Right atrium auricular region (tissue), 2 donors: ENCODE measurements around the gene COQ2. TPM values are rescaled to one million over a fixed set of nuclear protein-coding genes. Genes with fewer than 3 reads are reported as not detected.

Experiments
- DNase-seq: peaks from one replicate; pipeline ENCODE4 v3.0.0-alpha.2; 2019; ENCODE audit warnings: low spot score
- H3K27ac ChIP-seq, 2 donors: fragments of 200-600 bp; sonication (generic); 1 replicate in 1 of 2; 2 replicates in 1 of 2; pipeline ENCODE4 v1.5.1; 2016 to 2019
- H3K27me3 ChIP-seq, 2 donors: fragments of 200-600 bp; sonication (generic); one replicate each; pipeline versions ENCODE4 v1.5.1 to v1.6.0; 2017 to 2019
- H3K36me3 ChIP-seq: fragments of 200-600 bp; sonication (generic); one replicate; pipeline ENCODE4 v1.5.1; 2016
- H3K4me1 ChIP-seq, 2 donors: fragments of 200-600 bp; sonication (generic); one replicate each; pipeline versions ENCODE4 v1.5.1 to v1.6.0; 2017 to 2019
- H3K4me3 ChIP-seq, 2 donors: fragments of 200-600 bp; sonication (generic); 1 replicate in 1 of 2; 2 replicates in 1 of 2; pipeline ENCODE4 v1.5.1; 2017 to 2019; ENCODE audit warnings: mild to moderate bottlenecking in 1 of 2, moderate library complexity in 1 of 2
- H3K9me3 ChIP-seq, 2 donors: fragments of 200-600 bp; sonication (generic); one replicate each; pipeline ENCODE4 v1.5.1; 2019
- total RNA-seq, 2 donors: library from RNA; depleted of rRNA; stranded (reverse); fragments of >200 nt; gene quantifications; one replicate each; pipeline ENCODE4 v1.1.0, GENCODE V29; 2016
- TF ChIP-seq, protein P1 (sequence below), 2 donors: fragments of 200-600 bp; sonication (generic); IDR thresholded peaks; one replicate each; pipeline ENCODE4 v1.5.1; 2019; ENCODE audit warnings: antibody characterized with exemption in 2 of 2

The COQ2 gene
- total RNA-seq, 2 donors from 2014 or later, result 12.0 to 15.1 TPM

DNA sequence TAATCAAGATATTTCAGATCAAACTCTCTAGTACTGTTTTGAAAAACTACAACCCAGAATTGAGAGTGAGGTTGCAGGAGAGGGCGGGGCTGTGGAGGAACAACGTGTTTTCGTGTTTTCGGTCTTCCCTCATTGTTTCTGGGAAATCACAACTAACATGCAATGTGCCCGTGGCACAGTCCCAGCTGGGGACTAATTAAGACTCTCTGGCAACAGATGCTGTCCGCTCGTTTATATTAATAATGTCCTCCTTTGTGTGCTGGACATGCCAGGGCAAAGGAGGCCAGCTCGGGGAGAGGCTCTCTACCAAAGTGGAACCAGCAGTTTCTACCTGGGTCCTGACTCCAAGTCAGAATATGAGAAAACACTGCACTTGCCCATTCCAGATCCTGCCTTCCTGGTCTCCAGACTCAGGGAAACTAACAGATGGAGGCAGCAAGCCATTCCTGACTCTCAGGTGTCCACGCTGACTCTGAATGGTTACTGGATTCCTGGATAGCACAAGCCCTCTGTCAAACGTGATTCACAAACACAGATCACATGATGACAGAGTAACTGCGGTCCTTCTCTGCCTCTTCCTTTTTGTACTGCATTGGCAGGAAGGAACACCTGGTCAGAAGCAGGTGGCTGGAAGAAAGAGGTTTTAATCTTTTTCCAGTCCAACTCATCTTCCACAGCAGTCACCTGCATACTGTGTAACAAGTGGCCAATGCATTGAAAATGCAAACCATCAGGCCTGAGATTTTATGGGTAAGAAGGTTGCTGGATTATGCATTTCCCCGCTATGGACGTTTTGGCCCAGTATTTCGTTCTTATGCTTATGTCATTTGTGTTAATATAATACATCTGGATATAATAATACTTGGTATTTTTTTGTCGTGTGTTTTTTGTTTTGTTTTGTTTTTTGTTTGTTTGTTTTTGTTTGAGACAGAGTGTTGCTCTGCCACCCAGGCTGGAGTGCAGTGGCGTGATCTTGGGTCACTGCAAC is 65.0 kb downstream of the COQ2 start:
- DNase-seq, result no peak
- TF ChIP-seq, protein P1, sequence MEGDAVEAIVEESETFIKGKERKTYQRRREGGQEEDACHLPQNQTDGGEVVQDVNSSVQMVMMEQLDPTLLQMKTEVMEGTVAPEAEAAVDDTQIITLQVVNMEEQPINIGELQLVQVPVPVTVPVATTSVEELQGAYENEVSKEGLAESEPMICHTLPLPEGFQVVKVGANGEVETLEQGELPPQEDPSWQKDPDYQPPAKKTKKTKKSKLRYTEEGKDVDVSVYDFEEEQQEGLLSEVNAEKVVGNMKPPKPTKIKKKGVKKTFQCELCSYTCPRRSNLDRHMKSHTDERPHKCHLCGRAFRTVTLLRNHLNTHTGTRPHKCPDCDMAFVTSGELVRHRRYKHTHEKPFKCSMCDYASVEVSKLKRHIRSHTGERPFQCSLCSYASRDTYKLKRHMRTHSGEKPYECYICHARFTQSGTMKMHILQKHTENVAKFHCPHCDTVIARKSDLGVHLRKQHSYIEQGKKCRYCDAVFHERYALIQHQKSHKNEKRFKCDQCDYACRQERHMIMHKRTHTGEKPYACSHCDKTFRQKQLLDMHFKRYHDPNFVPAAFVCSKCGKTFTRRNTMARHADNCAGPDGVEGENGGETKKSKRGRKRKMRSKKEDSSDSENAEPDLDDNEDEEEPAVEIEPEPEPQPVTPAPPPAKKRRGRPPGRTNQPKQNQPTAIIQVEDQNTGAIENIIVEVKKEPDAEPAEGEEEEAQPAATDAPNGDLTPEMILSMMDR (IDR thresholded peaks at IDR 0.05), result no peak
- Histone ChIP-seq H3K36me3 (no peaks in the 10 kb centered on the region), H3K4me1 (no peaks in the 10 kb centered on the region), H3K4me3 (no peak overlapping the region), H3K27me3 (no peaks in the 10 kb centered on the region), H3K27ac (no peak overlapping the region), H3K9me3 (no peaks in the 10 kb centered on the region)

DNA sequence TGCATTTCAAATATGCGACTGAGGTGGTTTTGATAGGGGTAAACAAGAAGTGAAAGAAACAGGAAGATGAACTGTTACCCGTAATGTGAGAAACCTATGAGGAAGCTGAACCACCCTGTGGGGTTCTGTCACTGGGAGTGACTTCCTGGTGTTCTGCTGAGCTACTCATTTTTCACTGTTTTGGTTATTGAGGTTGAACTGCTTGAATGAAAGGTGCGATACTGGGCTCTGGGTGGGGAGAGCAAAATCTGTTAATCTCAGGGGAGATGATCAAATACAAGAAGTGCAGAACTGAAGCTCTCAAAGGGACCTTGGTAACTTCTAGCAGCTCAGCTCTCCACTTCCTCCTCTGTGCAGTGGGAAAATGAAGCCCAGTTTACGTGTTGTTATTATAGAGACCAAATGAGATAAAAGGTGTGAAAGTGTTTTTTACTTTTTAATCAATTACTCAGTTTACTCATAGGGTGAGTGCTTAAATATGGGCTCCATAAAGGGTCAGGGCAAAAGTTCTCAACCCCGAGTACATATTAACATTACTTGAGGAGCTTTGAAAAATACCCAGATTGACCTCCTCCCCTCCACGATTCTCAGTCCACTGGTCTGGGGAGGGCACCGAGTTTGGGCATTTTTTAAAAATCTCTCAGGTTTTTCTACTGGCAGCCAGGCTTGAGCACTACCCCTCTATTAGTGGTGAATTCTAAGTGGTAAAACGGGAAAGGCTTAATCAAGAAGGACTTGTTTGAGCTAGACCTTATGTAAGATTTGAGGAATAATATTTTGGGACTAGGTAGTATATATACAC is 66.7 kb downstream of the COQ2 start:
- no peak overlapping the region for H3K27ac ChIP-seq

DNA sequence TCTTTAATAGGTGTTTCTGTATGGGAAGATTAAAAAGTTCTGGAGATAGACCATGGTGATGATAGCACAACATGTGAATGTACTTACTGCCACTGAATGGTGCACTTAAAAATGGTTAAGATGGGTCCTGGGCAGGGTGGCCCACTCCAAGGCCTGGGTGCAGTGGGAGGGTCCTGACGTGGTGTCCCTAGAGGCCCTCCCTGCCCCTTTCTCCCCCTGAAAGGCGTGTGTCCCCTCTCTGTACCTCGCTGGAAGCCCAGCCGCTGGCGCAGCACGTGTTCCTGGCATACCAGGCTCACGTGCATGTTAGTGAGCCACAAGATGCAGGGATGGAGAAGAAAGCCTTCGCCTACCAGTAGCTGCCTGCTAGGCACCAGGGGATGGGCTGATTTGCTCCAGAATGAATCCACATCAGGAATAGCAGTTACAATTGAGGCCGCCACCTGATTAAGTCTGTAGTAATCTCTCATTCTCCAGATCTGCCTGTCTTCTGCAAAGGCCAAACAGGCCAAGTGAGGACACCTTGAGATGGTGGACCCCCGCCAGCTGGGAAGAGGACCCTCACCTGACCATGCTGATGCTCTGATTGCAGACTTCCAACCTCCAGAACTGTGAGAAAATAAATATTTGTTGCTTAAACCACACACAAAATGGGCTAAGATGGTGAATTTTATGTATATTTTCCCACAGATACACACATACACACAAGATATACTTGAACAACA is 67.5 kb downstream of the COQ2 start:
- TF ChIP-seq, protein P1 (IDR thresholded peaks at IDR 0.05), result no peak
- H3K4me3 ChIP-seq, result no peak overlapping the region
- H3K9me3 ChIP-seq, result no peaks in the 10 kb centered on the region
- no peaks in the 10 kb centered on the region for H3K4me1 ChIP-seq
- H3K27me3 ChIP-seq, result no peaks in the 10 kb centered on the region
- no peaks in the 10 kb centered on the region for H3K36me3 ChIP-seq
- DNase-seq, result no peak
- H3K27ac ChIP-seq, result no peak overlapping the region

More for the DNA sequence above, 66.7 kb downstream of the COQ2 start:
- no peaks in the 10 kb centered on the region for H3K36me3 ChIP-seq
- H3K4me1 ChIP-seq, result no peaks in the 10 kb centered on the region
- H3K4me3 ChIP-seq, result no peak overlapping the region
- DNase-seq, result no peak
- TF ChIP-seq, protein P1 (IDR thresholded peaks at IDR 0.05), result no peak
- H3K27me3 ChIP-seq, result no peaks in the 10 kb centered on the region
- H3K9me3 ChIP-seq, result no peaks in the 10 kb centered on the region

DNA sequence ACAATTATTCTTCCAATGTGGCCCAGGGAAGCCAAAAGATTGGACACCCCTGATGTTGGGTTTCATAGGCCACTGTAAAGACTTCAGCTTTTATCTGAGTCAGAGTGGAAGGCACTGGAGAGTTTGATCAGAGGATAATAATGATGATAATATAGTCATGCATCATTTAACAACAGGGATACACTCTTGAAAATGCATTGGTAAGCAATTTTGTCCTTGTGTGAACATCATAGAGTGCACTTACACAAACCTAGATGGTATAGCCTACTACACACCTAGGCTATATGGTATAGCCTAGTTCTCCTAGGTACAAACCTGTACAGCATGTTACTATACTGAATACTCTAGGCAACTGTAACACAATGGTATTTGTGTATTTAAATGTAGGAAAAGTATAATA is 70.5 kb downstream of the COQ2 start:
- Histone ChIP-seq H3K4me1 (no peaks in the 10 kb centered on the region), H3K9me3 (no peaks in the 10 kb centered on the region), H3K27me3 (no peaks in the 10 kb centered on the region), H3K36me3 (no peaks in the 10 kb centered on the region), H3K27ac (no peak overlapping the region), H3K4me3 (no peak overlapping the region)
- DNase-seq, result no peak
- TF ChIP-seq, protein P1 (IDR thresholded peaks at IDR 0.05), result no peak

Other genes starting within 250 kb of the COQ2 start
- 10 to 100 TPM; 55.2 to 58.1 TPM for gene COPS4, start 249.6 kb downstream of the COQ2 start, total RNA-seq
- gene PLAC8, start 170.1 kb downstream of the COQ2 start, total RNA-seq, result 1 to 10 TPM in 1 of 2 donors, under 1 TPM in 1; 0.48 to 2.1 TPM
- gene HPSE, start 50.0 kb upstream of the COQ2 start, total RNA-seq, result 1 to 10 TPM; 1.0 to 3.4 TPM
- 10 to 100 TPM in 1 of 2 donors, 1 to 10 TPM in 1; 8.8 to 10.7 TPM for gene HELQ, start 171.0 kb upstream of the COQ2 start, total RNA-seq
- 10 to 100 TPM; 23.9 to 28.8 TPM for gene MRPS18C, start 171.3 kb upstream of the COQ2 start, total RNA-seq
- gene ABRAXAS1, start 200.3 kb upstream of the COQ2 start, total RNA-seq, result 1 to 10 TPM; 3.8 to 5.7 TPM